ENCODE data around the gene GNAO1. TPM values are rescaled to one million over a fixed set of nuclear protein-coding genes. Genes with fewer than 3 reads are reported as not detected.

GNAO1 gene
- total and polyA plus RNA-seq, 5 donors from 2014 or later, result 3.0 TPM; not detected in 4

GRCh38 chr16:56347166-56347565 is 155.9 kb downstream of the GNAO1 start:
- H3K27me3 Mint-ChIP-seq, result no peaks in the 10 kb centered on the region
- DNase-seq (no peak), ATAC-seq (ENCODE audit: low read depth in 2 of 2) (no peak)
- no peaks in the 10 kb centered on the region for H3K36me3 Mint-ChIP-seq
- no peak overlapping the region for H3K4me3 Mint-ChIP-seq
- no peaks in the 10 kb centered on the region for H3K4me1 ChIP-seq (ENCODE audit: control insufficient read depth, insufficient read depth, low read length, poor library complexity, severe bottlenecking)
- H3K9me3 Mint-ChIP-seq, result no peaks in the 10 kb centered on the region
- no peak overlapping the region for H3K27ac Mint-ChIP-seq
- H3K36me3 ChIP-seq (ENCODE audit: control insufficient read depth, insufficient read depth, low read length), result no peaks in the 10 kb centered on the region
- no peaks in the 10 kb centered on the region for H3K4me1 Mint-ChIP-seq
- H3K4me3 ChIP-seq (ENCODE audit: low read depth, low read length), result no peak overlapping the region
- H3K9me3 ChIP-seq (ENCODE audit: control insufficient read depth in 2 of 2, low read length in 2 of 2), result no peaks in the 10 kb centered on the region
- no peak overlapping the region for H3K27ac ChIP-seq (ENCODE audit: insufficient read depth, low read length, poor library complexity, severe bottlenecking)
- no peaks in the 10 kb centered on the region for H3K27me3 ChIP-seq (ENCODE audit: control insufficient read depth, insufficient read depth, low read length)

- no peak for ATAC-seq (ENCODE audit: low read depth in 2 of 2)
- no peak overlapping the region for H3K27ac Mint-ChIP-seq
Observed at GRCh38 chr16:56347670-56348069, 156.4 kb downstream of the GNAO1 start.

GRCh38 chr16:56348168-56349085 is 157.1 kb downstream of the GNAO1 start:
- no peaks in the 10 kb centered on the region for H3K4me1 ChIP-seq (ENCODE audit: control insufficient read depth, insufficient read depth, low read length, poor library complexity, severe bottlenecking)
- H3K9me3 Mint-ChIP-seq, result no peaks in the 10 kb centered on the region
- no peak overlapping the region for H3K4me3 Mint-ChIP-seq
- H3K4me3 ChIP-seq (ENCODE audit: low read depth, low read length), result no peak overlapping the region
- no peak for DNase-seq
- no peaks in the 10 kb centered on the region for H3K27me3 ChIP-seq (ENCODE audit: control insufficient read depth, insufficient read depth, low read length)
- no peaks in the 10 kb centered on the region for H3K36me3 Mint-ChIP-seq
- H3K27ac ChIP-seq (ENCODE audit: insufficient read depth, low read length, poor library complexity, severe bottlenecking), result no peak overlapping the region
- ATAC-seq (ENCODE audit: low read depth in 2 of 2), result no peak
- no peaks in the 10 kb centered on the region for H3K9me3 ChIP-seq (ENCODE audit: control insufficient read depth in 2 of 2, low read length in 2 of 2)
- no peak overlapping the region for H3K27ac Mint-ChIP-seq
- no peaks in the 10 kb centered on the region for H3K36me3 ChIP-seq (ENCODE audit: control insufficient read depth, insufficient read depth, low read length)
- H3K4me1 Mint-ChIP-seq, result no peaks in the 10 kb centered on the region
- H3K27me3 Mint-ChIP-seq, result no peaks in the 10 kb centered on the region

More at GRCh38 chr16:56347670-56348069, 156.4 kb downstream of the GNAO1 start:
- no peak overlapping the region for H3K4me3 ChIP-seq (ENCODE audit: low read depth, low read length)
- H3K27ac ChIP-seq (ENCODE audit: insufficient read depth, low read length, poor library complexity, severe bottlenecking), result no peak overlapping the region
- no peak overlapping the region for H3K4me3 Mint-ChIP-seq
- no peaks in the 10 kb centered on the region for H3K36me3 Mint-ChIP-seq
- no peak for DNase-seq
- H3K27me3 ChIP-seq (ENCODE audit: control insufficient read depth, insufficient read depth, low read length), result no peaks in the 10 kb centered on the region
- H3K36me3 ChIP-seq (ENCODE audit: control insufficient read depth, insufficient read depth, low read length), result no peaks in the 10 kb centered on the region
- no peaks in the 10 kb centered on the region for H3K27me3 Mint-ChIP-seq
- no peaks in the 10 kb centered on the region for H3K4me1 ChIP-seq (ENCODE audit: control insufficient read depth, insufficient read depth, low read length, poor library complexity, severe bottlenecking)
- no peaks in the 10 kb centered on the region for H3K4me1 Mint-ChIP-seq
- H3K9me3 ChIP-seq (ENCODE audit: control insufficient read depth in 2 of 2, low read length in 2 of 2), result no peaks in the 10 kb centered on the region
- H3K9me3 Mint-ChIP-seq, result no peaks in the 10 kb centered on the region

- H3K9me3 Mint-ChIP-seq, result no peaks in the 10 kb centered on the region
- H3K4me3 Mint-ChIP-seq, result no peak overlapping the region
- H3K4me1 Mint-ChIP-seq, result no peaks in the 10 kb centered on the region
- Histone ChIP-seq H3K27ac (ENCODE audit: insufficient read depth, low read length, poor library complexity, severe bottlenecking) (no peak overlapping the region), H3K36me3 (ENCODE audit: control insufficient read depth, insufficient read depth, low read length) (no peaks in the 10 kb centered on the region), H3K27me3 (ENCODE audit: control insufficient read depth, insufficient read depth, low read length) (no peaks in the 10 kb centered on the region), H3K4me1 (ENCODE audit: control insufficient read depth, insufficient read depth, low read length, poor library complexity, severe bottlenecking) (no peaks in the 10 kb centered on the region), H3K4me3 (ENCODE audit: low read depth, low read length) (no peak overlapping the region), H3K9me3 (ENCODE audit: control insufficient read depth in 2 of 2, low read length in 2 of 2) (no peaks in the 10 kb centered on the region)
- ATAC-seq (ENCODE audit: low read depth in 2 of 2) (no peak), DNase-seq (no peak)
- peak overlapping the region in 1 of 3 donors; percentile 17 for H3K27ac Mint-ChIP-seq
- H3K36me3 Mint-ChIP-seq, result no peaks in the 10 kb centered on the region
- no peaks in the 10 kb centered on the region for H3K27me3 Mint-ChIP-seq
Observed at GRCh38 chr16:56349086-56349415, 157.8 kb downstream of the GNAO1 start.

- Mint-ChIP-seq H3K36me3 (no peaks in the 10 kb centered on the region), H3K4me1 (peaks cover 0 to 2% (median 0%) of the 10 kb centered on the region in 4 donors), H3K27me3 (no peaks in the 10 kb centered on the region), H3K4me3 (no peak overlapping the region), H3K9me3 (no peaks in the 10 kb centered on the region), H3K27ac (peak overlapping the region in 1 of 3 donors; percentile 17)
- ATAC-seq (ENCODE audit: low read depth in 2 of 2), result no peak
- no peaks in the 10 kb centered on the region for H3K27me3 ChIP-seq (ENCODE audit: control insufficient read depth, insufficient read depth, low read length)
- no peak overlapping the region for H3K4me3 ChIP-seq (ENCODE audit: low read depth, low read length)
- no peaks in the 10 kb centered on the region for H3K4me1 ChIP-seq (ENCODE audit: control insufficient read depth, insufficient read depth, low read length, poor library complexity, severe bottlenecking)
- no peak for DNase-seq
- H3K27ac ChIP-seq (ENCODE audit: insufficient read depth, low read length, poor library complexity, severe bottlenecking), result no peak overlapping the region
- H3K9me3 ChIP-seq (ENCODE audit: control insufficient read depth in 2 of 2, low read length in 2 of 2), result no peaks in the 10 kb centered on the region
- no peaks in the 10 kb centered on the region for H3K36me3 ChIP-seq (ENCODE audit: control insufficient read depth, insufficient read depth, low read length)
Observed at GRCh38 chr16:56349711-56350161, 158.4 kb downstream of the GNAO1 start.

- no peak overlapping the region for H3K4me3 ChIP-seq (ENCODE audit: low read depth, low read length)
- DNase-seq, result no peak
- Mint-ChIP-seq H3K36me3 (no peaks in the 10 kb centered on the region), H3K27ac (no peak overlapping the region), H3K9me3 (no peaks in the 10 kb centered on the region), H3K27me3 (no peaks in the 10 kb centered on the region), H3K4me1 (peaks cover 0 to 4% (median 0%) of the 10 kb centered on the region in 4 donors), H3K4me3 (no peak overlapping the region)
- no peaks in the 10 kb centered on the region for H3K9me3 ChIP-seq (ENCODE audit: control insufficient read depth in 2 of 2, low read length in 2 of 2)
- H3K4me1 ChIP-seq (ENCODE audit: control insufficient read depth, insufficient read depth, low read length, poor library complexity, severe bottlenecking), result no peaks in the 10 kb centered on the region
- H3K27me3 ChIP-seq (ENCODE audit: control insufficient read depth, insufficient read depth, low read length), result no peaks in the 10 kb centered on the region
- no peak overlapping the region for H3K27ac ChIP-seq (ENCODE audit: insufficient read depth, low read length, poor library complexity, severe bottlenecking)
- no peaks in the 10 kb centered on the region for H3K36me3 ChIP-seq (ENCODE audit: control insufficient read depth, insufficient read depth, low read length)
- ATAC-seq (ENCODE audit: low read depth in 2 of 2), result no peak
Observed at GRCh38 chr16:56350491-56351405, 159.5 kb downstream of the GNAO1 start.

- Histone ChIP-seq H3K9me3 (ENCODE audit: control insufficient read depth in 2 of 2, low read length in 2 of 2) (no peaks in the 10 kb centered on the region), H3K4me3 (ENCODE audit: low read depth, low read length) (no peak overlapping the region), H3K4me1 (ENCODE audit: control insufficient read depth, insufficient read depth, low read length, poor library complexity, severe bottlenecking) (peaks cover 7% of the 10 kb centered on the region), H3K27me3 (ENCODE audit: control insufficient read depth, insufficient read depth, low read length) (no peaks in the 10 kb centered on the region), H3K27ac (ENCODE audit: insufficient read depth, low read length, poor library complexity, severe bottlenecking) (no peak overlapping the region), H3K36me3 (ENCODE audit: control insufficient read depth, insufficient read depth, low read length) (no peaks in the 10 kb centered on the region)
- DNase-seq, result no peak
- Mint-ChIP-seq H3K4me1 (peaks cover under 1 to 10% (median 3%) of the 10 kb centered on the region in 4 donors), H3K9me3 (no peaks in the 10 kb centered on the region), H3K36me3 (no peaks in the 10 kb centered on the region), H3K4me3 (no peak overlapping the region), H3K27me3 (no peaks in the 10 kb centered on the region), H3K27ac (no peak overlapping the region)
- no peak for ATAC-seq (ENCODE audit: low read depth in 2 of 2)
Observed at GRCh38 chr16:56351481-56351880, 160.2 kb downstream of the GNAO1 start.

Data from CD4-positive, CD25-positive, alpha-beta regulatory T cell (primary cell).